ENCODE results near the gene ZBTB37.

DNA sequence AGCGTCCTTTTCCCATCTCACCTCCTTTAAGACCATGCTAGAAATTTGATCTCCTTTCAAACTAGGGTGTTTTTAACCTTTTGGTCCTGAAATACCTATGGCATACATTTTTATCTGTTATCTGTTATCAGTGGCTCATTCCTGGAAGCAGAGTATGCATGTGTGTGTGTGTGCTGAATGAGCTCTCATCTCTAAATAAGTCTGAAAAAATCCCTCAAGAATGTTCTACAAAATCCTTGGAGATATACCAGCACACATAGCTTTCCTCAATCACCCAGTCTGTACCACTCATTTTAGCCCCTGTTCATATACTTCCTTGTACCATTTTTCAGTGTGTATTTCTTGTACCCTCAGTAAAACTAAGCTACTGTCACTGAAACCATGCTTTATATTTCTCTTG is 49.7 kb upstream of the ZBTB37 start:
- TF ChIP-seq, protein P1, sequence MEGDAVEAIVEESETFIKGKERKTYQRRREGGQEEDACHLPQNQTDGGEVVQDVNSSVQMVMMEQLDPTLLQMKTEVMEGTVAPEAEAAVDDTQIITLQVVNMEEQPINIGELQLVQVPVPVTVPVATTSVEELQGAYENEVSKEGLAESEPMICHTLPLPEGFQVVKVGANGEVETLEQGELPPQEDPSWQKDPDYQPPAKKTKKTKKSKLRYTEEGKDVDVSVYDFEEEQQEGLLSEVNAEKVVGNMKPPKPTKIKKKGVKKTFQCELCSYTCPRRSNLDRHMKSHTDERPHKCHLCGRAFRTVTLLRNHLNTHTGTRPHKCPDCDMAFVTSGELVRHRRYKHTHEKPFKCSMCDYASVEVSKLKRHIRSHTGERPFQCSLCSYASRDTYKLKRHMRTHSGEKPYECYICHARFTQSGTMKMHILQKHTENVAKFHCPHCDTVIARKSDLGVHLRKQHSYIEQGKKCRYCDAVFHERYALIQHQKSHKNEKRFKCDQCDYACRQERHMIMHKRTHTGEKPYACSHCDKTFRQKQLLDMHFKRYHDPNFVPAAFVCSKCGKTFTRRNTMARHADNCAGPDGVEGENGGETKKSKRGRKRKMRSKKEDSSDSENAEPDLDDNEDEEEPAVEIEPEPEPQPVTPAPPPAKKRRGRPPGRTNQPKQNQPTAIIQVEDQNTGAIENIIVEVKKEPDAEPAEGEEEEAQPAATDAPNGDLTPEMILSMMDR (IDR thresholded peaks at IDR 0.05; ENCODE audit: low read depth, low read length), result no peak
- no peak for TF ChIP-seq EZH2phosphoT487 (IDR thresholded peaks at IDR 0.05; ENCODE audit: low read depth)
